ENCODE data around the gene BOK.

The BOK gene

DNA sequence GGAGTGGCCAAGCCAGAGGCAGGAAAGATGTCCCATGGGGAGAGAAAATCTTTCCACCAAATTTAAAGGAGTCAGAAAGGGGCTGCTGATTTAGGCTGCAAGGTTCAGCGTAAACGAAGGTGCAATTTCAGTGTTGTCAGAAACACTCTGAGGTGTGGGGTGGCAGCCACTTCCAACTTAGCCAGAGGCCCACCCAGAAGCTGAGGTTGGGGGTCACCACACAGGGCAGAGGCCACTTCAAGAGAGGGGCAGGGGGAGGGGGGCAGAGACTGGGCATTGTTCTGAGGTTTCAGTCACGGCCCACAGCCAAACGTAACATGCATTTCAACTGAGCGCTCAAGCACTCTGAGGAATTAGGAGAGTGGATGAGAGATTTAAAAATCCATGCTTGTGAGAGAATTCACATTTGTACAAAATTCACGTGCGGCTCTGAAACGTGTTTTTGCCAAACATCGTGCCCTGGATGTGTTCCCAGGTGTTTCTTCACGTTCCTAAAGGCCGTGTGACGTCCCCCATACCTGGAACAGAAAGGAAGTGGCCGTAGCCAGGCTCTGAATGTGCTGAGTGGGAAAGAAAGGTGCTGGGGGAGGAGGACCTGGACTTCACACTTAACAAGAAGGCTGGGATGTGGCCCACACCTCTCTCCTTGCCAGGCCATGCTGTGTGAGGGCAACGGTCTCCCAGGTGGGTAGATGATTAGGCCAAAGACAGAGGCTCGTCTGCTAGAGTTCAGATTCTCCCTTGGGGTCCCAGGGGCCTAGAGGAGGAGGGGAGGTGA lies 19.5 kb upstream of the BOK start:
- no peak for DNase-seq
- no peak for ATAC-seq

DNA sequence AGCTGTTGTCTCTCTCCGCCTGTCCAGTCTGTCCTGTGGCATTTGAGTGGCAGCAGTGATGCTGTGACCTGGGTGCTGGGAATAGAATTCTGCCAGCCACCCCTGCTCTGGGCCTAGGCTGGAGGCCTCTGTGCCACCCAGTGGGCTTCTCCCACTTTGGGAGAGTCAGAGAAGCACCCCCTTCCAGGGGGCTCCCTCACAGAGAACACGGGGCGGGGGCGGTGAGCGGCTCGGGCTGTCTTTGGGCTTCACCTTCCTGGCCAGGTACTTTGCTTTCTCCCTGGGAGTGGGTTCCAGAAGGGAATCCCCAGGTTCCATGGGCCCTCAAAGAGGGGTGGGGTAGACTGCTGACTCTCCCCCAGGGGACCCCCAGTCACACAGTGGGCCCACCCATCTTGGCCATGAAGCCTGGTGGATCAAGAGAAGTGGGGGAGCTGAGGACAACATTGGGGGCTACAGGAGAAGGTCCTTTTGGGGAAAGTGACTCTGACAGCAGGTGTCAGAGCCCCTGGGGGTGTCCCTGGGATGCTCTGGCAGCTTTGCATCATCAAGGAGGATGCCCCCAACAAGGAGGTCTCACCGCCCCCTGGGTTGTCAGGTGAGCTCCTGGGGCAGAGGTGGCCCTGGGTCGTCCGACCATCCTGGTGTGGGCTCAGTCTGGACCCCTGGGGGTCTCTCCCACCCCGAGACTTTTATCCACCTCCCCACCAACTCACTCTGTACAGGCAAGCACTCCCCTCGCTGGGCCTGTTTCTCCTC lies 18.8 kb upstream of the BOK start:
- ATAC-seq (no peak), DNase-seq (no peak)

DNA sequence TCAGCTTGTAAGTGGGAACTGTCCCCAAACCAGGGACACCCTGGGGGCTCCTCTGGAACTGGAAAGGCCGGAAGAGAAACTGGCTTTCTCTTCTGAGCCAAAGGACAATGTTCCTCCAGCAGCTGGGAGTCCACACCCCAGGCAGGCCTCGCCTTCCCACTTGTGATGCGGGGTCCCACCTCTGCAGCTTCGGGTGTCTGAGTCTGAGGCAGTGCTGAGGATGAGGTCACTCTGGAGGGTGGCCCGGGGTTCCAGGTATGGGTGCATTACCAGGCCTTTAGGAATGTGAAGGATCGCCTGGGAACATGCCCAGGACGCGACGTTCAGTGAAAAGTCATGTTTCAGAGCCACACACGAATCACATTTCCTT lies 18.2 kb upstream of the BOK start:
- ATAC-seq (no peak), DNase-seq (no peak)

DNA sequence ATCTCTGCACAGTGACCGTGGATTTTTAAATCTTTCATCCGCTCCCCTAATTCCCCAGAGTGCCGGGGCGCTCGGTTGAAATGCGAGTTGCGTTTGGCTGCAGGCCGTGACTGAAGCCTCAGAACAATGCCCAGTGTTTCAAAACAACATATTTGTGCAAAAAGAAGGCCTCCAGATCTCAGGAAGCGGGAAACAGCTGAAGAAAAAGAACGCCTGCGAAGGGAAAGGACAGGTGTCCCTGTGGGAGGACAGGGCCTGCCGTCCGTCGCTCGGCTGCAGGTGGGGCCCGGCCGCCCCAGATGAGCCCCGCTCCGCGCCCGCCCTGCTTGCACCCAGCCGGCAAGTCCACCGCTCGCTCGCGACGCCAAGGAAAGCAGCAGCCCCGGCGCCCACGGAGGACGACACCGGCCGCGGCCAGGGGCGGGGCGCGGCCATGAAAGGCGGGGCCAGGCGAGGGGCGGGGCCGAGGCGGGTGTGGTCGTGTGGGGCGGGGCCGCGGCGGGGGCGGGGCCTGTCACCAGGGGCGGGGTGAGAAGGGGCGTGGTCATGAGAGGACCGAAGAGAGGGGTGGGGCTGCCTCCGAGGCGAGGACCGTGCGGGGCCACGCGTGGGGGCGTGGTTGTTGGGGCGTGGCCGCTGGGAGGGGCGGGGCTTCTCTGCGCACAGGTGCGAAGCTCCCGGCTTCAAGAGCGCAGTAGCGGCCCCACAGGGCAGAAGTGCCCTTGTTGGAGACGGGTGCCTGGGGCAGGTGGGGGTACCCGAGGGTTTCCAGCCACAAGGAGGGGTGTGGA lies 17.6 kb upstream of the BOK start:
- DNase-seq = peak; percentile 75
- ATAC-seq = peak; percentile 81

- no peak for DNase-seq
- no peak for ATAC-seq
Measured at GRCh38 chr2:241541564-241542277, 16.8 kb upstream of the BOK start.

GRCh38 chr2:241542278-241542605 lies 16.3 kb upstream of the BOK start:
- no peak for DNase-seq
- no peak for ATAC-seq

DNA sequence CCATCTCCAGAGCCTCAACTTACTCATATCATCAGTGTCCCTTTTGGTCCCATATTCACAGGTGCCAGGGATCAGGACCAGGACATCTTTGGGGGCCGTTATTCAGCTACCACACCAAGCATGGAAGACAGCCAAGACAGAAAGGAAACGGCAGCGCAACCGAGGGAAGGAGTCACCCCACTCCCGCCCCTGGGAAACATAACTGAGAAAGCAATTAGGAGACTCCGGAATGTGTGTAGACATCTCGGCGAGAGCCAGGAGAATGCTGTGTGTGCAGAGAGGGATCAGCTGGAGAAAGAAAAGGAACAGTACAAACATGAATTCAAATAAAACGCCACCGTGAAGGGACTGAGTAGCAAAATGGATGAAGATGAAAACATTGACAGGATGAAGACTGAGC lies 13.4 kb upstream of the BOK start:
- ATAC-seq (no peak), DNase-seq (no peak)

DNA sequence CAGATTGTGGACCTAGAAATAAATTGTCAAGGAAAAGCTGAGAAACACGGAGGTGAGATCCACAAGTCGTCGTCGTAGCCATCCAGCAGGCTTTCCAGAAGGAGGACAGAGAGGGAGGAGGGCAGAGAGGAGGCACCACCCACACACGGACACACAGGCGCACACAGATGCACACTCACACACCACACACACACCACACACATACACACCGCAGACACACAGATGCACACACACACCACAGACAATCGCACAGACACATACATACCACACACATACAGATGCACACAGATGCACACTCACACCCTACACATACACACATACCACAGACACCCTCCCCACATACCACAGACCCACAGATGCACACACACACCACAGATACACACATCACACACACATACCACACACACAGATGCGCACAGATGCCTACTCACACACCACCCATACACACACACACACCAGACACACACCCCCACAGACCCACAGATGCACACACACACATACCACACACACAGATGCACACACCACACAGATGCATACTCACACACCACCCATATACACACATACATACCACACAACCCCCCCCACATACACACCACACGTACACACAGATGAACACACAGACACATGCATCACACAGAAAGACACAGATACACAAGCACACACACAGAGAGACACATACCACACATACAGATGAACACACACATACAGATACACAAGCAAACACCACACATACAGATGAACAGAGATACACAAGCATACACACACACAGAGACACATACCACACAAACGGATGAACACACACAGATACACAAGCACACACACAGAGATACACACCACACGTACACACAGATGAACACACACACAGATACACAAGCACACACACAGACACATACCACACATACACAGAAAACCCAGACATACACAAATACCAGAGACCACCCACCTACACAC lies 12.7 kb upstream of the BOK start:
- DNase-seq = no peak
- ATAC-seq = no peak

GRCh38 chr2:241546771-241547498 lies 11.6 kb upstream of the BOK start:
- DNase-seq (no peak), ATAC-seq (no peak)

GRCh38 chr2:241547781-241548450 lies 10.6 kb upstream of the BOK start:
- ATAC-seq (no peak), DNase-seq (no peak)

GRCh38 chr2:241548451-241548835 lies 10.1 kb upstream of the BOK start:
- ATAC-seq (no peak), DNase-seq (no peak)

- no peak for DNase-seq
- ATAC-seq = no peak
Measured at GRCh38 chr2:241550616-241551580, 7.6 kb upstream of the BOK start.

DNA sequence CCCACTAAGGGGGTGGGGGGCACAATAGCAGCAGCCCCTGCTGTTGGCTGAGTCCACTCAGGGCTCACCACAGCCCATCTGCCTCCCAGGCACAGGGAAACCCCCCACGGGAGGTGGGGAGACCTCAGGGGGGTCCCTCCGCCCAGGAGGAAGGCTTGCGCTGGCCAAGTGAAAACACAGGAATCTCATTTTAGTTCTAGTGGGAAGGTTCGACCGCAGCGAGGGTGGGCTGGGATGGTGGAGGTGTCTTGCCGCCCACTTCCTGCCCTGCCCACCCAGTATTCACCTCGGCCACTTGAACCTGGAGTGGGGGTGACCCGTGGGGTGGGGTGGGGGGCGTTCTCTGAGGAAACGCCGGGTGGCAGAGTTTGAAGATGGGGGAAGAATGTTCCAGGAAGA lies 6.9 kb upstream of the BOK start:
- DNase-seq (no peak), ATAC-seq (no peak)

GRCh38 chr2:241551998-241552737 lies 6.4 kb upstream of the BOK start:
- DNase-seq (no peak), ATAC-seq (no peak)

DNA sequence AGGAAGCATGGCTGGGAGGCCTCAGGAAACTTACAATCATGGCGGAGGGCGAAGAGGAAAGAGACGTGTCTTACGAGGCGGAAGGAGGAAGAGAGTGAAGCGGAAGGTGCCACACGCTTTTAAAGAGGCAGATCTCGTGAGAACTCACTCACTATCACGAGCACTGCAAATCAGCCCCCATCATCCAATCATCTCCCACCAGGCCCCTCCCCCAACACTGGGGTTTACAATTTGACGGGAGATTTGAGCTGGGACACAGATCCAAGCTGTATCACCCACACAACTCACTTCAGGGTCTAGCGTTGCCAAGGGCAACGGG lies 5.1 kb upstream of the BOK start:
- ATAC-seq (no peak), DNase-seq (no peak)

- ATAC-seq (no peak), DNase-seq (no peak)
Measured at GRCh38 chr2:241553981-241554380, 4.6 kb upstream of the BOK start.

DNA sequence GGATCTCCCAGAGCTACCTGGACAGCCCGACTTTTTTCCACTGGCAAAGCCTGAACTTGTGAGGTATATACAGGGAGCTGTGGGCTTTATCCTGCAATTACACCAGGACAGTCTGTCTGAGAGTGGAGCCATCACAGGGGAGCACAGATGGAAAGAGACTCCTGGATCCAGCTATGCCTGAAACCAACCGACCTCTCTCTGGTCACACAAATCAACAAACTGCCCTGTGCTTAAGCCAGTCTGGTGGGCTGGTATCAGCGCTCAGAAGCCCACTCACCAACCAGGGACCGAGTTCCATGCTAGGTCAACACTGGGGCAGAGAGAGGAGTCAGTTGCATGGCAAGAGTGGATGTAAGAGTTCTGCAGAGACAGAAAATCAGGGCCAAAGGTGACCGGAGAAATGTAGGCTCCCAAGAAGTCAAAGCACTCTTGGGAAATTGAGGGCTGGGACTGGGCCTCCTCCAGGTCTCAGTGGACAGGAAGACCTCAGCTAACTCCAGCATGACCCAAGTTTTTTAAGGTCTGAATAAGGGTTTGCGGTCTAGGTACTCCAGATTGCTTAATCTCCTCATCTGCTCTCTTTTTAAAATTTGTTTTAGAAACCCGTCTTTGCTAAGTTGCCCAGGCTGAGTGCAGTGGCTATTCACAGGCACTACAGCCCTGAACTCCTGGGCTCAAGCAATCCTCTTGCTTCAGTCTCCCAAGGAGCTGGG lies 3.8 kb upstream of the BOK start:
- DNase-seq (no peak), ATAC-seq (no peak)

DNA sequence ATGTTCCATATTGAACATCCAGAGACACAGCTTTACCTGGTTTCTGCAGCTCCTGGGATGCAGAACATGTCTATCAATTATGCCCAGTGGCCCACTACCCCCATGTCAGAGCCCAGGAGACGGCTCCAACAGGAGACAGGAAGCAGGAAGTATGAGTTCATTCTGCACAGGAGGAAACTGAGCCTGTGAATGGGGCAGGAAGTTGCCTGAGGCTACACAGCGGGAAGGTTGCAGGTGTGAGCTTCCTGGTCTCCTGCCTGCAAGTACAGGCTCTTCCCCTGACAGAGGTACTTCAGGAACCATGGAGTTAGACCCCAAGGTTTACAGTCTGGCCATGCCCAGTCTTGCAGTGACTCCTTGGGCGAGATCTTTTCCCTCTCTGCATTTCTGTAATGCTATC lies 2.8 kb upstream of the BOK start:
- no peak for DNase-seq
- ATAC-seq = no peak

Measured in stimulated activated naive CD8-positive, alpha-beta T cell treated with anti-CD3 and anti-CD28 coated beads, Interleukin-15, Interleukin-2, amounts not matched to agents 100 U/mL and 50 U/mL, for 24 hours (primary cell).